ENCODE results near the gene CCDC183.

- TF ChIP-seq CTCF (conservative IDR thresholded peaks at IDR 0.05 in 1 of 2, IDR thresholded peaks at IDR 0.05 in 1 of 2; ENCODE audit: extremely low read depth in 1 of 2, insufficient read depth in 1 of 2, low read depth in 1 of 2, low read length in 2 of 2) (no peak), EZH2 (IDR thresholded peaks at IDR 0.05; ENCODE audit: borderline replicate concordance, low read length) (no peak)
Observed at GRCh38 chr9:136796238-136796774, at the start of gene CCDC183.
